ENCODE results near the gene BORCS6.

BORCS6 gene

DNA sequence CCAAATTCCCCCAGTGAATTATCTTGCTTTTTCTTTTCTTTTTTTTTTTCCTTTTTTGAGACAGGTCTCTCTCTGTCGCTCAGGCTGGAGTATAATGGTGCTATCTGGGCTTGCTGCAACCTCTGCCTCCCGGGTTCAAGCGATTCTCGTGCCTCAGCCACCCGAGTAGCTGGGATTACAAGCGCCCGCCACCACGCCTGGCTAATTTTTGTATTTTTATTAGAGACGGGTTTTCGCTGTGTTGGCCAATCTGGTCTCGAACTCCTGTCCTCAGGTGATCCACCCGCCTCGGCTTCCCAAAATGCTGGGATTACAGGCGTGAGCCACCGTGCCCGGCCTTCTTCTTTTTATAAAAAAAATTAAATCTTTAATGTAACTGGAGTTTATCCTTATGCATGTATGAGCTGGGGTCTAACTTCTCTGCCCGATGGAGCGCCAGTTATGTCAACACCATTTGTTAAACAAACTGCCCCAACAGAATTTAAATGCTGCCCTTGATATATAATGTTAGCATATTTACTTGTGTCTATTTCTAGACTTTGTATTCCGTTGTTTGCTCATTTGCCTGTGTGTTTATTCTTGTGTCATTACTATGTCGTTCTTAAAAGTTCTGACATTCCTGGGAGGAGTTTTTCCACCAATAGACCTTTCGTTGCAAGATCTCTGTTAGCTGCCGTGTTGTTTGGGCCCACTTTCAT lies 20.9 kb upstream of the BORCS6 start:
- DNase-seq (ENCODE audit: low spot score) = no peak

DNA sequence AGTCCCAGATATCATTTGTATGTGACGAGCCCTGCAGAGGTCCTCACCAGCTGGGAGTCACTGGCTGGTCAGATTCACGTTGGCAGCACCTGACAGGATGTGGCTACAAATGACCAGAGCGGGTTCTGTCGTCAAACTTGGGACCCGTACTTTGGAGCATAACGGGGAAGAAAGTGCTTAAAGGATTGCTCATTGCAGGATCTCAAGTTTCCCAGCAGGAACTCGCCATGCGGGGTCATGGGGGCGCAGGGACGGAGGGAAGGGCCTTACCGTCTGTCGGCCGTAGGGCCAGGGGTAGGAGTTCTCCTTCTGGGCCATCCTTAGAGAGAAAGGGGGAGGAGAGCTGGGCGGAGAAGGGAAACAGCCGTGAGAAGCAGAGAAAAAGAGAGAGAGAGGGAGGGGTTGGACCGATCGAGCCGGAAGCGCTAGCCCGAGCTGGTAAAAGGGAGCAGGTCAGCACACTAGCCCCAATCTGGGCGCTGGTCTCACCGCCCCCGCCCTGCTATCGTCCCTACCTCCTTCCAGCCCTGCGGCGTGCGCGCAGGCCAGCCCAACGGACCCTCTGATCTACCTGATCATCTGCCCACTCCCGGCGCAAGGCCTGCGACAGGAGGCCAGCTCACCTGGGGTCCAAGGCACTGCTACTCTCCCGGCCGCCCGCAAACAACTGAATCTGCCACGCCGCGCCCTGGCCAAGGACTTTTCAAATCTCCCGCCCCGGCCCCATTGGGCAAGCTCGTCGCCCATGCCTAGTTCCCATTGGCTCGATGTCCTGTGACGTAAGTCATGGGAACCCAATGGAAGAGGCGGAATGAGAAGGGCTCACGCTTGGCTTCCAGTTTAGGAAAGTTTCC lies 20.2 kb upstream of the BORCS6 start, which contains the start of gene AURKB:
Gene AURKB, minus strand, starts transcription at position 669 of the 854 bp plus-strand sequence. Its CDS starts 351 bp downstream, at position 318.
- peak; percentile 99 for DNase-seq (ENCODE audit: low spot score)

DNA sequence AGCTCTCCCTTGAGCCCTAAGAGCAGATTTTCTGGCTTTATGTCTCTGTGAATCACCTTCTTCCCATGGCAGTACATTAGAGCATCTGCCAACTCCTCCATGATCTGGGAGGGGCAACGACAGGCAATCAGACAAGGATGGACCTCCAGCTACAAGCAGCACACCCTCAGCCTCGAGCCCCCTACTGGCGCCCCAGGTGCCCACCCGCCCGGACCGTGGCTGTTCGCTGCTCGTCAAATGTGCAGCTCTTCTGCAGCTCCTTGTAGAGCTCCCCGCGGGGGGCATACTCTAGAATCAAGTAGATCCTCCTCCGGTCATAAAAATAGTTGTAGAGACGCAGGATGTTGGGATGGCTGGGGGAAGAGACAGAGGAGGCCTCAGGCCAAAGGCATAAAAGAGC lies 16.6 kb upstream of the BORCS6 start:
- no peak for DNase-seq (ENCODE audit: low spot score)

GRCh38 chr17:8204761-8205555 lies 15.0 kb upstream of the BORCS6 start:
- no peak for DNase-seq (ENCODE audit: low spot score)

GRCh38 chr17:8192070-8192815 lies 2.3 kb upstream of the BORCS6 start:
- DNase-seq (ENCODE audit: low spot score) = peak; percentile 69

DNA sequence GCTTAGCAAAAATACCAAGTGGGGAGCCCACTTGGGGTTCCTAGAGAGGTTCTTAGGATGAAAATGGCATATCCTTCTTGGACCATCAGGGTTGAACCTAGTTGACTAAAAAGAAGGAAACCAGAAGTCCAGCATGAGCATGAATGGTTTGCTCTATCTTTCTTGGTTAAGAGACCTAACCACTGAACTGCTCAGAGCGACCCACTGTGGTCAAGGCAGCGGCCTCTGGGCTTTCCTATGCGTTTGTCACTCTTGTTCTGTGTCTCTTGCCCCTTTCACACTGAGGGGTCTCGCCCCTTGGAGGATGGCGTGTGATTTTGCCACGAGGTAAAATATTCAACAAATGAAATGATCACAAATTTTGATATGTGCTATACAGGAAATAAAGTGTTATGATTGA lies 526 bp upstream of the BORCS6 start:
- no peak for DNase-seq (ENCODE audit: low spot score)

GRCh38 chr17:8189041-8189710 lies 804 bp downstream of the BORCS6 start:
- no peak for DNase-seq (ENCODE audit: low spot score)

GRCh38 chr17:8188263-8188839 lies 1.6 kb downstream of the BORCS6 start:
- DNase-seq (ENCODE audit: low spot score) = no peak

DNA sequence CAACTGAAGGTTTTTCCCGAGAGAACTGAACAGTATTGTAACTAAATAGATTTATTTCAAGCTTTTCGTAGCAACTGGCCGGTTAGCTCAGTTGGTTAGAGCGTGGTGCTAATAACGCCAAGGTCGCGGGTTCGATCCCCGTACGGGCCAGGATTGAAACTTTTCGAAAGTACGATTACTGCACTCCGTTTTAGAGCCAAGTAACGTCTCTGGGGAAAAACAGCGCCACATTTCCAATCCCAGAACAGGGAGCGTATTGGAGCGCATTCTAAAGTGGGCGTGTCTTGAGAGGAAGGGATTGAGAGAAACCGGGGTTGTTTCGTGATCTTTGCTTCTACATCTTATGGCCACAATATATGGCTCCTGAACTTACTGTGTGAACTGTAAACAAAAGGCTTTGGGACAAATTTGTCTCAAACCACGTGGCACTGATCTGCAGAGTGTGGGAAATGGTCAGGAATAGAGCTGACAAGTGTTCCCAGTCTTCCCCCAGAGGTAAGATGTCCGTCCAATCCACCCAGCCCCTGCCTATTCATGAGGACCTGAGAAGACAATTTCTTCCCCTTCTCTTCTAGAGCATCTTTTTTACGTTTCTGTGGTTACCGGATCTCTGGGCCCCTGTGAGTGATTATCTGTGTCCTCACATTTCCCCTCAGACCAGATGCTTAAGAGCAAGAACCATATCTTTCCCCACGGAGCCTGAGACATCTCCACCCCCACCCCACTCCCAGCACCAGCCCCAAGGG lies 2.3 kb downstream of the BORCS6 start:
- peak; percentile 92 for DNase-seq (ENCODE audit: low spot score)

GRCh38 chr17:8186787-8187516 lies 3.0 kb downstream of the BORCS6 start:
- peak; percentile 72 for DNase-seq (ENCODE audit: low spot score)

DNA sequence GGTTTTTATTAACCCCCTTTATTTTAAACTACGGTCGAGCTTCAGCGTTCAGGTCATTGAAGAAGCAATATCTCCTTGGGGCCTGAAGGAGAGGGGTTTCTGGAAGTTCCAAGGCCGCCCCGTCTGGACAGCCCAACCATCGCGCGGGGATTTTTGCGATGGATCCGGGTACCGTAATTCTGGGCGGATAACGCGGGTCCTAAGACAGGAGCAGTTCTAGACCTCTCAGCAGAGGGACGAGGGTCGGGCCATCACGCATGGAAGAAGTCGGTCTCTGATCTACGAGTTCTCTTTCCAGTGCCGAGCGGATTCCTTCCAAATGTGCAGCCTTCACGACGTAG lies 3.6 kb downstream of the BORCS6 start:
- no peak for DNase-seq (ENCODE audit: low spot score)

DNA sequence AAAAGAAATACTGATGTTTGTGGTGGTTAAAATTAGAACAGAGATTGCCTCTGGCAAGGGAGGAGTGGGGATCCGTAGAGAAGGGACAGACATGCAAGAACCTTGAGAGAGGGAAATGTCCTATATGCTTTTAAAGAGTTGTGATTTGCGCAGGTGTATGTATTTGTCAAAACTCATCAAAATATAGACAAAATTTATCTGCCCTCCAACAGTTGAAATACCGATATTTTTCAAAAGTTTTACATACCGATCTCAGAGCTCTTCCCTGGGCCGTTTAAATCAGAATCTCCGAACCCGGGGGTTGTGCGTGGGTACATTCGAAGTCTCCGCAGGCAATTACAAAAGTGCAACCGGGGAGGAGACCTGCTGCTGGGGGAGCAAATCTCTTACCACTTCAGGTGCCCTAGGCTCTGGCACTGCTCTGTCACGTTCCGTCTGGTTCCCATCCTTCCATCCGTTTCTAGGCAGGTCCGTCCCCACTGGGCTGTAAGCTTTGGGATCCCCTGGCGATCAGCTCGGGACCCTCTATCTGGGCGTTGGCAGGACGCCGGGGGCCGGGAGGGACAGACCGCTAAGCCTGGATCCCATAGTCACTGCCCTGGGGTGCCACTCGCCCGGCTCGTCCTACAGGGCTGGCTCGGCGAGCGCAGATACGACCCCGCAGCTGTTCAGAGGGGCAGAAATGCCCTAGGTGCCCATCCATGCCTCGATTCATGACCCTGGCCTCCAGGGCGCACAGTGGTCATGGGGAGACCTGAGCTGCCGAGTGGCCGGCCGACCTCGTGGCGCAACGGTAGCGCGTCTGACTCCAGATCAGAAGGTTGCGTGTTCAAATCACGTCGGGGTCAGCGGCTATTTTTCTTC lies 4.2 kb downstream of the BORCS6 start:
- peak; percentile 67 for DNase-seq (ENCODE audit: low spot score)

- no peak for DNase-seq (ENCODE audit: low spot score)
These were observed 12.8 kb downstream of the BORCS6 start for GRCh38 chr17:8176998-8177731.

GRCh38 chr17:8176197-8176940 lies 13.6 kb downstream of the BORCS6 start, which contains the start of gene TMEM107:
Gene TMEM107, minus strand, starts transcription at chr17:8176380. Its CDS starts 94 bp downstream, at chr17:8176286.
- peak; percentile 81 for DNase-seq (ENCODE audit: low spot score)

DNA sequence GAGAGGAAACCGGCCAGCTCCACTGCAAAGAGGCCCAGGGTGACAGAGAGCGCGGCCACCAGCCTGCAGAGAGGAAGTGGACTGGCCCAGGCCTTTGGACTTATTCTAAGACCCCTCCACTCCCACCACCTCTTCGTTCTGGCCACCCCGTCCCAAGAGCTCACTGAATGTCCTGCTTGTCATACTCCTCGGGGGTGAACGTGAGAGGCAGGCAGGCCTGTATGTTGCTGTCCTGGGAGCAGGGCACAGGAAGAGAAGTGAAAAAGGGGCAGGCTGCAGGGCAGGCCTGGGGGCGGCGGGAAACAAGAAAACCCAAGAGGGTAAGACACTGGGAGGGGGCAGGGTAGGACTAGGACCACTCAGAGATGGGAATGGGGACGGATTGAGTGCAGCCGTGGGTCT lies 14.2 kb downstream of the BORCS6 start:
- DNase-seq (ENCODE audit: low spot score) = no peak

GRCh38 chr17:8173871-8174322 lies 16.1 kb downstream of the BORCS6 start:
- DNase-seq (ENCODE audit: low spot score) = no peak

All from AG08395 (cell line).